Uterus (tissue), 4 donors: ENCODE measurements around the gene EMB. TPM values are rescaled to one million over a fixed set of nuclear protein-coding genes. Genes with fewer than 3 reads are reported as not detected.
"Not testable (repeated sequence)": the region's sequence is repeated elsewhere in the genome, so short reads cannot be mapped to it uniquely, and the experiment has no call there.

Source experiments
- DNase-seq, 2 donors: peaks; one replicate each; pipeline ENCODE4 v3.0.0-alpha.2; 2019 to 2020
- H3K27ac ChIP-seq, 2 donors: fragments of 200-600 bp; sonication (generic); 1 replicate in 1 of 2; 2 replicates in 1 of 2; pipeline ENCODE4 v1.5.1; 2016 to 2018
- H3K27me3 ChIP-seq, 2 donors: fragments of 200-600 bp; sonication (generic); one replicate each; pipeline ENCODE4 v1.5.1; 2018 to 2019; ENCODE audit warnings: control low read depth in 1 of 2
- H3K36me3 ChIP-seq, 2 donors: fragments of 200-600 bp; sonication (generic); one replicate each; pipeline ENCODE4 v1.5.1; 2019; ENCODE audit warnings: control low read depth in 1 of 2
- H3K4me1 ChIP-seq, 2 donors: fragments of 200-600 bp; sonication (generic); one replicate each; pipeline ENCODE4 v1.5.1; 2018 to 2019; ENCODE audit warnings: control low read depth in 1 of 2
- H3K4me3 ChIP-seq, 2 donors: fragments of 200-600 bp; sonication (generic); 1 replicate in 1 of 2; 2 replicates in 1 of 2; pipeline ENCODE4 v1.5.1; 2018 to 2019; ENCODE audit warnings: mild to moderate bottlenecking in 1 of 2
- H3K9me3 ChIP-seq, 2 donors: fragments of 200-600 bp; sonication (generic); one replicate each; pipeline ENCODE4 v1.5.1; 2019; ENCODE audit warnings: control low read depth in 1 of 2
- POLR2A ChIP-seq, 2 donors: fragments of 450-650 bp; IDR thresholded peaks; one replicate each; pipeline ENCODE4 v1.6.1; 2016; ENCODE audit warnings: antibody characterized with exemption in 2 of 2, mild to moderate bottlenecking in 1 of 2, moderate library complexity in 1 of 2
- intact Hi-C: fragments of 100-400 bp; cut with DNase I; formaldehyde crosslinking; loops from one replicate; pipeline ENCODE4 v1.15.1; 2023; ENCODE audit warnings: low total_unique reads
- total RNA-seq, 4 donors: library from RNA; depleted of rRNA in 3 of 4; stranded (reverse); fragments of >200 nt in 3 of 4; gene quantifications; one replicate each; pipeline versions ENCODE4 v1.1.0 to v1.2.4, GENCODE V29; 2014 to 2023
- TF ChIP-seq, protein P1 (sequence below), 4 experiments: fragments of 200-600 bp in 2 of 4; fragments of 450-650 bp in 2 of 4; sonication (generic) in 2 of 4; IDR thresholded peaks; one replicate each; pipeline ENCODE4 v1.5.1; 2016 to 2019; ENCODE audit warnings: antibody characterized with exemption in 4 of 4, mild to moderate bottlenecking in 2 of 4, moderate library complexity in 1 of 4
- donor health status: DM: yes; HTN: yes; CAD: no.

EMB gene
- total RNA-seq, 4 donors from 2014 or later: 0.51 to 10.4 (median 3.7) TPM

DNA sequence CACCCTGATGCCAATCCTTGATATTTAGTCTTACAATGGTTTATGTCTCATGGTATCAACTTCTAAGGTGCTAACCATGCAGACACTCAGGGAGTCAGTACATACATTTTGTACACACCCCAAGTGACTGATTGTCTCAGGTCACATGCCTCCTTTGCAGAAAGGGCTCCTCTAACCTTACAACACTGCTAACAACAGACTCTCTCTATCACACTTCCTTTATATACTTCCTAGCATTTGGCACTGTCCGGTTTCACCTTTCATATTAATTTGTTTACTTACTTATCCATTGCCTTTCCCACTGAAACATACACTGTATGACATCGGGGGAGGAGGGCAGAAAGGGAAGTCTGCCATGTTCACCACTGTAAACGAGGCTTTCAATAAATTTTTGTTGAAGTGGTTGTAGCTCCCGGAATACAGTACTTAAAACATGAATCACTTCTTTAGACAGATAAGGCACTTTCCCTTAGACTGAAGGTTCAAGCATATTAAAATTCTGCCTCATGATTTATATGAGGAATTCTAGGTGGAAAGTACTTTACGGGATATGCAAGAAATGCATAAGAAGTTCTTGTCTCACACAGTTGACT lies 20.6 kb downstream of the EMB start:
- DNase-seq: no peak
- no peaks in the 10 kb centered on the region for H3K9me3 ChIP-seq
- TF ChIP-seq POLR2A (IDR thresholded peaks at IDR 0.05): no peak
- TF ChIP-seq, protein P1, sequence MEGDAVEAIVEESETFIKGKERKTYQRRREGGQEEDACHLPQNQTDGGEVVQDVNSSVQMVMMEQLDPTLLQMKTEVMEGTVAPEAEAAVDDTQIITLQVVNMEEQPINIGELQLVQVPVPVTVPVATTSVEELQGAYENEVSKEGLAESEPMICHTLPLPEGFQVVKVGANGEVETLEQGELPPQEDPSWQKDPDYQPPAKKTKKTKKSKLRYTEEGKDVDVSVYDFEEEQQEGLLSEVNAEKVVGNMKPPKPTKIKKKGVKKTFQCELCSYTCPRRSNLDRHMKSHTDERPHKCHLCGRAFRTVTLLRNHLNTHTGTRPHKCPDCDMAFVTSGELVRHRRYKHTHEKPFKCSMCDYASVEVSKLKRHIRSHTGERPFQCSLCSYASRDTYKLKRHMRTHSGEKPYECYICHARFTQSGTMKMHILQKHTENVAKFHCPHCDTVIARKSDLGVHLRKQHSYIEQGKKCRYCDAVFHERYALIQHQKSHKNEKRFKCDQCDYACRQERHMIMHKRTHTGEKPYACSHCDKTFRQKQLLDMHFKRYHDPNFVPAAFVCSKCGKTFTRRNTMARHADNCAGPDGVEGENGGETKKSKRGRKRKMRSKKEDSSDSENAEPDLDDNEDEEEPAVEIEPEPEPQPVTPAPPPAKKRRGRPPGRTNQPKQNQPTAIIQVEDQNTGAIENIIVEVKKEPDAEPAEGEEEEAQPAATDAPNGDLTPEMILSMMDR (IDR thresholded peaks at IDR 0.05): no peak
- no peaks in the 10 kb centered on the region for H3K27me3 ChIP-seq
- no peak overlapping the region for H3K27ac ChIP-seq
- intact Hi-C loops: no loop called here
- H3K36me3 ChIP-seq: no peaks in the 10 kb centered on the region
- H3K4me3 ChIP-seq: no peak overlapping the region
- no peaks in the 10 kb centered on the region for H3K4me1 ChIP-seq

DNA sequence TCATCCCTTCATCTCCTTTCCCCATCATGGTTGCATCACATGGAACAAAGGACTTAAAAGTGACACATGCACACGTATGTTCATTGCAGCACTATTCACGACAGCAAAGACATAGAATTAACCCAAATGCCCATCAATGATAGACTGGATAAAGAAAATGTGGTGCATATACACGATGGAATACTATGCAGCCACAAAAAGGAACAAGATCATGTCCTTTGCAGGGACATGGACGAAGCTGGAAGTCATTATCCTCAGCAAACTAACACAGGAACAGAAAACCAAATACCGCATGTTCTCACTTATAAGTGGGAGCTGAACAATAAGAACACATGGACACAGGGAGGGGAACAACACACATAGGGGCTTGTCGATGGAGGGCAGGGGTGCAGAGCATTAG lies 21.4 kb downstream of the EMB start:
- DNase-seq, H3K4me1 ChIP-seq, H3K27me3 ChIP-seq, H3K27ac ChIP-seq, intact Hi-C loops, H3K36me3 ChIP-seq, H3K4me3 ChIP-seq, H3K9me3 ChIP-seq: not testable (repeated sequence)

DNA sequence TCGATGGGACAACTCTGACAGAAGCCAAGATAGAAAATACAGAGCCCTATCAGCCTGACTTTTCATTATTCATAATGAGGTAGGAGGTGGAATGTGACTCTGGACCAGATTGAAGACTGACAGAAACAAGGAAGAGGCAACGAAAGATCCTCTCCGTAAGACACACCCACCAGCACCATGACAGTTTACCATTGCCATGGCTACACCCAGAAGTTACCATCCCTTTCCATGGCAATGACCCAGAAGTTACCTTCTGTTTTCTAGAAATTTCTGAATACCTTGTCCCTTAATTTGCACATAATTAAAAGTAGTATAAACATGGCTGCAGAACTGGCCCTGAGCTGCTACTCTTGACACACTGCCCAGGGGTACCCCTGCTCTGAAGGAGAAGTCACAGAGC lies 24.5 kb downstream of the EMB start:
- intact Hi-C loops, H3K36me3 ChIP-seq, H3K4me3 ChIP-seq, H3K4me1 ChIP-seq, H3K27ac ChIP-seq, H3K9me3 ChIP-seq, H3K27me3 ChIP-seq, DNase-seq: not testable (repeated sequence)

DNA sequence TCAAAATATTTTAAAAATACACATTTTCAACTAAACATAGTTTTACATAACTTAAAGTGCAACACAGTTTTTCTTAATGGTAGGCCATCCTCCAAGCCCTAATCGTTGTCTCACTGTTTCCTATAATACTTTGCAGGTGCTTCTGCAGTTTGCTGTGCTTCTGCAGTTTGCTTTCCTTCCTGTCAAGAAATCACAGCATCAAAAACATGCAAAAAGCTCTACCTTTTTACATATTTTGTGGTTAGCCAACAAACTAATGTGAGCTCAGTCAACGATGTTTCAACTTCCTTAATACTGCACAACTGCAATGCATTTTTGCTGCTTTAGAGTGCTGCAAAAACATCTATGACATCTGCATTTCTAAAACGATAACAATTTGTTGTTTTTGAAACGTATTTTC lies 25.2 kb downstream of the EMB start:
- H3K27me3 ChIP-seq: no peaks in the 10 kb centered on the region
- no peak for DNase-seq
- no peak for TF ChIP-seq POLR2A (IDR thresholded peaks at IDR 0.05)
- TF ChIP-seq, protein P1 (IDR thresholded peaks at IDR 0.05): no peak
- H3K4me1 ChIP-seq: no peaks in the 10 kb centered on the region
- intact Hi-C loops: no loop called here
- no peaks in the 10 kb centered on the region for H3K36me3 ChIP-seq
- no peaks in the 10 kb centered on the region for H3K9me3 ChIP-seq
- H3K4me3 ChIP-seq: no peak overlapping the region
- no peak overlapping the region for H3K27ac ChIP-seq

DNA sequence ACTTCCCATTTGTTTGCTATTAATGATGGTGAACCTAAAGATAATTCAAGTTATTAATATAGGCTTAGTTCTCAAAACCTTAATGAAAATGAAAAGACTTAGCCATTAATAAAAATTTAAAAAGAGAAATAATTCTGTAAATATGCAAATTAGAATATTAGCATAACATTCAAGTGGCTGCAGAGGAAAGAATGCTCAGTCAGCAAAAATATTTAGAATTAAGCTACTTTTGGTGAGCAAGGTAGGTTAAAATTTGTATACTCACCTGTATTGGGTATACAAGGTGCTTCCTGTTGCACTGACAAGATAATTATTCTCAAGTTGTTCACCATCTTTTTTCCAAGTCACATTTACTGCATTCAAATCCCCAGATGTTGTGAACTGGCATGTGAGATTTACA lies 30.2 kb downstream of the EMB start:
- H3K4me1 ChIP-seq, H3K27ac ChIP-seq, H3K27me3 ChIP-seq, H3K4me3 ChIP-seq, DNase-seq, intact Hi-C loops, H3K36me3 ChIP-seq, H3K9me3 ChIP-seq: not testable (repeated sequence)

DNA sequence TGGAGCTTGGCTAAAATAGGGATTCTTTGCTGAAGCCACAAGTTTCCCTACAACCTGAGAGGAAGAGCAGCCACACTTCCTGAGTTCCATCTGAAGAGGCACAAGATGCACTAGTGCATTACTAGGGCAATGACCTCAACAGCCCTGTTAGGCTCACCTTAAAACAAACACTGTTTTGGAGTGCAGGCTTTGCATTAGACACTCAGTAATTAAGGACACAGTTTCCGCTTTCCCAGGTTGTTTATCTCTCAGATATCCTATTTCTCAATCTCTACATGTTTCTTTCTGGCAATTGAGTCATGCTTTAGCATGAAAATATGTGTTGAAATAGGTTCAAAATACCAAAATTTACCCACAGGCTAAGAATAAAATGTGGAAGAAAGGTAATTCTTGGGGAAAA lies 34.2 kb downstream of the EMB start:
- intact Hi-C loops: no loop called here

More for the DNA sequence above, 34.2 kb downstream of the EMB start:
- Histone ChIP-seq H3K27ac (no peak overlapping the region), H3K36me3 (no peaks in the 10 kb centered on the region), H3K4me3 (no peak overlapping the region), H3K9me3 (no peaks in the 10 kb centered on the region), H3K27me3 (no peaks in the 10 kb centered on the region), H3K4me1 (no peaks in the 10 kb centered on the region)
- TF ChIP-seq, protein P1 (IDR thresholded peaks at IDR 0.05): no peak
- TF ChIP-seq POLR2A (IDR thresholded peaks at IDR 0.05): no peak
- no peak for DNase-seq
